Peyer's patch (tissue), 4 donors: ENCODE results near the gene POLDIP2. TPM values are rescaled to one million over a fixed set of nuclear protein-coding genes. Genes with fewer than 3 reads are reported as not detected.

ENCODE experiments used
- DNase-seq, 3 donors: peaks; one replicate each; pipeline ENCODE4 v3.0.0-alpha.2; 2017 to 2019
- H3K27ac ChIP-seq, 4 donors: fragments of 200-600 bp; sonication (generic); one replicate each; pipeline ENCODE4 v1.5.1; 2016 to 2019
- H3K27me3 ChIP-seq, 2 donors: fragments of 200-600 bp; sonication (generic); one replicate each; pipeline ENCODE4 v1.5.1; 2019
- H3K36me3 ChIP-seq, 3 donors: fragments of 200-600 bp; sonication (generic); one replicate each; pipeline ENCODE4 v1.5.1; 2016 to 2019
- H3K4me1 ChIP-seq, 4 donors: fragments of 200-600 bp; sonication (generic); one replicate each; pipeline ENCODE4 v1.5.1; 2016 to 2019
- H3K4me3 ChIP-seq, 4 donors: fragments of 200-600 bp; sonication (generic); 1 replicate in 3 of 4; 2 replicates in 1 of 4; pipeline ENCODE4 v1.5.1; 2016 to 2019; ENCODE audit warnings: mild to moderate bottlenecking in 1 of 4
- H3K9me3 ChIP-seq, 4 donors: fragments of 200-600 bp; sonication (generic); one replicate each; pipeline ENCODE4 v1.5.1; 2016 to 2019; ENCODE audit warnings: mild to moderate bottlenecking in 1 of 4
- CTCF ChIP-seq, 6 experiments: fragments of 450-650 bp in 4 of 6; fragments of 200-600 bp in 2 of 6; sonication (generic) in 1 of 6; IDR thresholded peaks; one replicate each; pipeline ENCODE4 v1.5.1; 2017 to 2019; ENCODE audit warnings: antibody characterized with exemption in 6 of 6, mild to moderate bottlenecking in 3 of 6, moderate library complexity in 1 of 6
- POLR2A ChIP-seq, 2 donors: fragments of 450-650 bp; IDR thresholded peaks; one replicate each; pipeline ENCODE4 v1.5.1; 2017; ENCODE audit warnings: antibody characterized with exemption in 2 of 2, mild to moderate bottlenecking in 2 of 2, moderate library complexity in 2 of 2
- total RNA-seq, 4 donors: library from RNA; depleted of rRNA; stranded (reverse); fragments of >200 nt; gene quantifications; one replicate each; pipeline ENCODE4 v1.1.0, GENCODE V29; 2016

POLDIP2 gene
- total RNA-seq, 4 donors from 2014 or later, result 49.5 to 87.2 (median 79.0) TPM

GRCh38 chr17:28397687-28398279 lies 40.5 kb upstream of the POLDIP2 start:
- no peak for DNase-seq
- H3K4me1 ChIP-seq, result no peaks in the 10 kb centered on the region
- H3K4me3 ChIP-seq, result no peak overlapping the region
- H3K27ac ChIP-seq, result peak overlapping the region in 1 of 4 donors; percentile 56
- H3K9me3 ChIP-seq, result no peaks in the 10 kb centered on the region
- peaks cover 0 to 30% (median 2%) of the 10 kb centered on the region in 3 donors for H3K36me3 ChIP-seq
- H3K27me3 ChIP-seq, result no peaks in the 10 kb centered on the region
- no peak for TF ChIP-seq CTCF (IDR thresholded peaks at IDR 0.05)
- no peak for TF ChIP-seq POLR2A (IDR thresholded peaks at IDR 0.05)

- H3K4me3 ChIP-seq, result no peak overlapping the region
- H3K9me3 ChIP-seq, result no peaks in the 10 kb centered on the region
- TF ChIP-seq POLR2A (IDR thresholded peaks at IDR 0.05) (no peak), CTCF (IDR thresholded peaks at IDR 0.05) (no peak)
- no peak for DNase-seq
- no peak overlapping the region for H3K27ac ChIP-seq
- H3K27me3 ChIP-seq, result no peaks in the 10 kb centered on the region
- no peaks in the 10 kb centered on the region for H3K4me1 ChIP-seq
- H3K36me3 ChIP-seq, result peaks cover 0 to 35% (median 2%) of the 10 kb centered on the region in 3 donors
Measured at GRCh38 chr17:28397275-28397674, 39.9 kb upstream of the POLDIP2 start.

- H3K27me3 ChIP-seq, result no peaks in the 10 kb centered on the region
- DNase-seq, result no peak
- no peak overlapping the region for H3K27ac ChIP-seq
- H3K4me1 ChIP-seq, result no peaks in the 10 kb centered on the region
- peaks cover 0 to 40% (median 2%) of the 10 kb centered on the region in 3 donors for H3K36me3 ChIP-seq
- H3K4me3 ChIP-seq, result no peak overlapping the region
- TF ChIP-seq POLR2A (IDR thresholded peaks at IDR 0.05) (no peak), CTCF (IDR thresholded peaks at IDR 0.05) (no peak)
- no peaks in the 10 kb centered on the region for H3K9me3 ChIP-seq
Measured at GRCh38 chr17:28396635-28397239, 39.4 kb upstream of the POLDIP2 start.

DNA sequence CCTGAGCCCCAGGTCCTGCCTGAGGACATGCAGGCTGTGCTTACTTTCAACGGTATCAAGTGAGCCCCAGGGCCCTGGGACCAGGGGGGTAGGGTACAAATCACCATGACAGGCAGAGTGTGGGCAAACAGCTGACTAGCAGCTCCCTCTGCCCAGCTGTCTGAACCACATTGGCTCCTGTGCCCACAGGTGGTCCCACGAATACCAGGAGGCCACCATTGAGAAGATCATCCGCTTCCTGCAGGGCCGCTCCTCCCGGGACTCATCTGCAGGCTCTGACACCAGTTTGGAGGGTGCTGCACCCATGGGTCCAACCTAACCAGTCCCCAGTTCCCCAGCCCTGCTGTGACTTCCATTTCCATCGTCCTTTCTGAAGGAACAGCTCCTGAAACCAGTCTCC lies 38.6 kb upstream of the POLDIP2 start:
- no peaks in the 10 kb centered on the region for H3K9me3 ChIP-seq
- H3K4me3 ChIP-seq, result no peak overlapping the region
- H3K36me3 ChIP-seq, result peaks cover 0 to 44% (median 2%) of the 10 kb centered on the region in 3 donors
- TF ChIP-seq POLR2A (IDR thresholded peaks at IDR 0.05) (no peak), CTCF (IDR thresholded peaks at IDR 0.05) (no peak)
- no peaks in the 10 kb centered on the region for H3K27me3 ChIP-seq
- no peaks in the 10 kb centered on the region for H3K4me1 ChIP-seq
- DNase-seq, result no peak
- H3K27ac ChIP-seq, result no peak overlapping the region

GRCh38 chr17:28395426-28395825 lies 38.1 kb upstream of the POLDIP2 start:
- no peaks in the 10 kb centered on the region for H3K4me1 ChIP-seq
- H3K36me3 ChIP-seq, result peaks cover 0 to 49% (median 2%) of the 10 kb centered on the region in 3 donors
- DNase-seq, result no peak
- no peak for TF ChIP-seq CTCF (IDR thresholded peaks at IDR 0.05)
- TF ChIP-seq POLR2A (IDR thresholded peaks at IDR 0.05), result no peak
- H3K27ac ChIP-seq, result no peak overlapping the region
- no peaks in the 10 kb centered on the region for H3K9me3 ChIP-seq
- no peak overlapping the region for H3K4me3 ChIP-seq
- no peaks in the 10 kb centered on the region for H3K27me3 ChIP-seq
